OCI-M1 (cell line): ENCODE measurements around the gene MED15.
"Not testable (repeated sequence)": the region's sequence is repeated elsewhere in the genome, so short reads cannot be mapped to it uniquely, and the experiment has no call there.

Experiments
- DNase-seq: peaks from one replicate; lab custom pipeline; 2025; lab: John Stamatoyannopoulos, UW

MED15 gene

GRCh38 chr22:20484948-20485683, 22.3 kb upstream of the MED15 start:
- no peak for DNase-seq

GRCh38 chr22:20486229-20486628, 21.2 kb upstream of the MED15 start:
- DNase-seq = no peak

- DNase-seq = no peak
Measured at GRCh38 chr22:20487715-20488114, 19.7 kb upstream of the MED15 start.

GRCh38 chr22:20488946-20489345, 18.5 kb upstream of the MED15 start:
- DNase-seq = no peak

GRCh38 chr22:20490183-20490940, 17.0 kb upstream of the MED15 start:
- DNase-seq = no peak

GRCh38 chr22:20490941-20491307, 16.5 kb upstream of the MED15 start:
- no peak for DNase-seq

GRCh38 chr22:20491346-20491745, 16.1 kb upstream of the MED15 start:
- no peak for DNase-seq

GRCh38 chr22:20494978-20495860, 12.2 kb upstream of the MED15 start, which contains the start of gene KLHL22:
KLHL22 (minus strand) TSS chr22:20495795; CDS start chr22:20489211, 6,584 bp downstream.
- DNase-seq = peak; percentile 90

GRCh38 chr22:20495861-20496681, 11.3 kb upstream of the MED15 start:
- peak; percentile 98 for DNase-seq

- no peak for DNase-seq
Measured at GRCh38 chr22:20497426-20497825, 10.0 kb upstream of the MED15 start.

GRCh38 chr22:20498913-20499312, 8.5 kb upstream of the MED15 start:
- DNase-seq = no peak

- DNase-seq = no peak
Measured at GRCh38 chr22:20499769-20500168, 7.6 kb upstream of the MED15 start.

GRCh38 chr22:20503816-20504215, 3.6 kb upstream of the MED15 start:
- DNase-seq = no peak

GRCh38 chr22:20504293-20504922, 3.0 kb upstream of the MED15 start:
- not testable (repeated sequence) for DNase-seq

- peak; percentile 44 for DNase-seq
Measured at GRCh38 chr22:20506543-20507252, 712 bp upstream of the MED15 start.

GRCh38 chr22:20508067-20508755, 801 bp downstream of the MED15 start:
- not testable (repeated sequence) for DNase-seq

GRCh38 chr22:20508815-20509271, 1.4 kb downstream of the MED15 start:
- peak; percentile 67 for DNase-seq

GRCh38 chr22:20509344-20510047, 2.1 kb downstream of the MED15 start:
- peak; percentile 98 for DNase-seq
